Lower lobe of right lung (tissue), 2 donors: ENCODE measurements around the gene ALCAM. TPM values are rescaled to one million over a fixed set of nuclear protein-coding genes. Genes with fewer than 3 reads are reported as not detected.

Experiments
- ATAC-seq, 2 donors: fragments of 200-7000 bp; cut with Tn5 transposase; one replicate each; pipeline ENCODE4 v1.9.1; 2020 to 2022; ENCODE audit warnings: mild to moderate bottlenecking in 2 of 2, moderate library complexity in 2 of 2
- DNase-seq: peaks from one replicate; pipeline ENCODE4 v3.0.0-alpha.2; 2020
- H3K27ac ChIP-seq: fragments of 200-600 bp; one replicate; pipeline ENCODE4 v1.8.0; 2022
- H3K27me3 ChIP-seq: fragments of 200-600 bp; one replicate; pipeline ENCODE4 v1.8.0; 2022; ENCODE audit warnings: low read depth
- H3K36me3 ChIP-seq: fragments of 200-600 bp; one replicate; pipeline ENCODE4 v1.8.0; 2022; ENCODE audit warnings: mild to moderate bottlenecking
- H3K4me1 ChIP-seq: fragments of 200-600 bp; one replicate; pipeline ENCODE4 v1.8.0; 2022
- H3K4me3 ChIP-seq: fragments of 200-600 bp; one replicate; pipeline ENCODE4 v1.8.0; 2022; ENCODE audit warnings: mild to moderate bottlenecking
- H3K9me3 ChIP-seq: fragments of 200-600 bp; one replicate; pipeline ENCODE4 v1.8.0; 2022
- intact Hi-C: fragments of 100-400 bp; cut with DNase I; formaldehyde crosslinking; loops from one replicate; pipeline ENCODE4 v1.11.0; 2022
- total RNA-seq: library from RNA; stranded (reverse); fragmentation: NEBNext Ultra II Directional; extraction: Animal tissue kit (Norgen Biotek cat#: 25700); gene quantifications from one replicate; pipeline ENCODE4 v1.2.1, GENCODE V29; 2021
- TF ChIP-seq, protein P1 (sequence below): fragments of 200-600 bp; IDR thresholded peaks from one replicate; pipeline ENCODE4 v1.8.0; 2022; ENCODE audit warnings: antibody characterized with exemption, mild to moderate bottlenecking
- donor health status: DM: no; HTN: yes; CAD: no; lungs with severe emphysema.

Gene ALCAM
- total RNA-seq, 1 donor from 2014 or later: 174 TPM

- TF ChIP-seq, protein P1, sequence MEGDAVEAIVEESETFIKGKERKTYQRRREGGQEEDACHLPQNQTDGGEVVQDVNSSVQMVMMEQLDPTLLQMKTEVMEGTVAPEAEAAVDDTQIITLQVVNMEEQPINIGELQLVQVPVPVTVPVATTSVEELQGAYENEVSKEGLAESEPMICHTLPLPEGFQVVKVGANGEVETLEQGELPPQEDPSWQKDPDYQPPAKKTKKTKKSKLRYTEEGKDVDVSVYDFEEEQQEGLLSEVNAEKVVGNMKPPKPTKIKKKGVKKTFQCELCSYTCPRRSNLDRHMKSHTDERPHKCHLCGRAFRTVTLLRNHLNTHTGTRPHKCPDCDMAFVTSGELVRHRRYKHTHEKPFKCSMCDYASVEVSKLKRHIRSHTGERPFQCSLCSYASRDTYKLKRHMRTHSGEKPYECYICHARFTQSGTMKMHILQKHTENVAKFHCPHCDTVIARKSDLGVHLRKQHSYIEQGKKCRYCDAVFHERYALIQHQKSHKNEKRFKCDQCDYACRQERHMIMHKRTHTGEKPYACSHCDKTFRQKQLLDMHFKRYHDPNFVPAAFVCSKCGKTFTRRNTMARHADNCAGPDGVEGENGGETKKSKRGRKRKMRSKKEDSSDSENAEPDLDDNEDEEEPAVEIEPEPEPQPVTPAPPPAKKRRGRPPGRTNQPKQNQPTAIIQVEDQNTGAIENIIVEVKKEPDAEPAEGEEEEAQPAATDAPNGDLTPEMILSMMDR: no peak
- Histone ChIP-seq H3K4me1 (no peaks in the 10 kb centered on the region), H3K4me3 (no peak overlapping the region), H3K27me3 (no peaks in the 10 kb centered on the region), H3K9me3 (no peaks in the 10 kb centered on the region), H3K36me3 (no peaks in the 10 kb centered on the region), H3K27ac (no peak overlapping the region)
- intact Hi-C loops: no loop called here
- ATAC-seq: no peak
- DNase-seq: no peak
These were observed 247.8 kb downstream of the ALCAM start for GRCh38 chr3:105614288-105615030.

- Histone ChIP-seq H3K4me1 (no peaks in the 10 kb centered on the region), H3K9me3 (no peaks in the 10 kb centered on the region), H3K36me3 (no peaks in the 10 kb centered on the region), H3K4me3 (no peak overlapping the region), H3K27ac (no peak overlapping the region), H3K27me3 (no peaks in the 10 kb centered on the region)
- intact Hi-C loops: no loop called here
- no peak for DNase-seq
- TF ChIP-seq, protein P1: no peak
- no peak for ATAC-seq
These were observed 249.1 kb downstream of the ALCAM start for GRCh38 chr3:105615814-105616213.

- Histone ChIP-seq H3K27me3 (no peaks in the 10 kb centered on the region), H3K36me3 (no peaks in the 10 kb centered on the region), H3K27ac (no peak overlapping the region), H3K4me1 (no peaks in the 10 kb centered on the region), H3K9me3 (no peaks in the 10 kb centered on the region), H3K4me3 (no peak overlapping the region)
- TF ChIP-seq, protein P1: no peak
- no peak for DNase-seq
- intact Hi-C loops: no loop called here
- ATAC-seq: no peak
These were observed 249.8 kb downstream of the ALCAM start for GRCh38 chr3:105616374-105617121.

DNA sequence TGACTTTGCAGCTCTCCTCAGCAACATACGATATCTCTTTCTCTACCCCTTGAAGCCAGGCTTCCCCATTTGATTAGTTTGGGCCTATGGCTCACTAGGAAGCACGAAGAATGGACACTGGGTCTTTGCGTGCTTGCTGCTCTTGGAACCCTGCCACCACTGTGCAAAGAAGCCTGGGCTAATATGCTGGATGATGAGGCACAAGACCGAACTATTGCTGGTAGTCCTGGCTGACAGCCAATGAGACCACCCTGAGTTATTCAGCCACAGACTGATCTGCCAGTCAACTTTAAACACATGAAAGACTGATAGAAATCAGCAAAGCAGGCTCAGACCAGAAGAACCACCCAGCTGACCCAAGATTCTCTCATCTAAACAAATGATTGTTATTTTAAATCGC lies 251.8 kb downstream of the ALCAM start:
- intact Hi-C loops: no loop called here
- no peaks in the 10 kb centered on the region for H3K9me3 ChIP-seq
- H3K27me3 ChIP-seq: no peaks in the 10 kb centered on the region
- H3K4me3 ChIP-seq: no peak overlapping the region
- H3K36me3 ChIP-seq: no peaks in the 10 kb centered on the region
- H3K4me1 ChIP-seq: no peaks in the 10 kb centered on the region
- no peak overlapping the region for H3K27ac ChIP-seq
- no peak for DNase-seq
- ATAC-seq: no peak
- TF ChIP-seq, protein P1: no peak

- no peaks in the 10 kb centered on the region for H3K27me3 ChIP-seq
- no peak overlapping the region for H3K27ac ChIP-seq
- H3K4me3 ChIP-seq: no peak overlapping the region
- H3K4me1 ChIP-seq: no peaks in the 10 kb centered on the region
- no peaks in the 10 kb centered on the region for H3K36me3 ChIP-seq
- no peaks in the 10 kb centered on the region for H3K9me3 ChIP-seq
- intact Hi-C loops: no loop called here
- TF ChIP-seq, protein P1: no peak
- ATAC-seq (no peak), DNase-seq (no peak)
These were observed 252.9 kb downstream of the ALCAM start for GRCh38 chr3:105619651-105620050.
